Measurements from ENCODE around the gene GLG1.

DNA sequence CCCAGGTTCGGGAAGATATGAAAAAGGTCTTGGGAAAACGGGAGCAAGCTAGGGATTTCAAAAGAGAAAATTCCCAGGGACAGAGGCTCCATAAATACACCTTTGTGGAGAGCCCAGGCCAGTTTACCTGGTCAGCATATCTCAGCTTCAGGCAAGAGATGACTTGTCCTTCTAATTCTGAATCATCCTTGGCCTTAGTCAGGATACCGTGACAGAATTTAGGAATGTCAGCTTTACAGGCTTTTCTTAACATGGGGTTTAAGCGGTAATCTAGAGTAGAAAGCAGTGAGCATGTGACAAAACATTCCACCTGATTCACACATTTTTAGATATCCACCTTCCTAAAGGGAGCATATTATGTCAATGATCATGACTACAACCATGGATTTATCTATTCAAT is 144.6 kb downstream of the GLG1 start:
- TF ChIP-seq, protein P1, sequence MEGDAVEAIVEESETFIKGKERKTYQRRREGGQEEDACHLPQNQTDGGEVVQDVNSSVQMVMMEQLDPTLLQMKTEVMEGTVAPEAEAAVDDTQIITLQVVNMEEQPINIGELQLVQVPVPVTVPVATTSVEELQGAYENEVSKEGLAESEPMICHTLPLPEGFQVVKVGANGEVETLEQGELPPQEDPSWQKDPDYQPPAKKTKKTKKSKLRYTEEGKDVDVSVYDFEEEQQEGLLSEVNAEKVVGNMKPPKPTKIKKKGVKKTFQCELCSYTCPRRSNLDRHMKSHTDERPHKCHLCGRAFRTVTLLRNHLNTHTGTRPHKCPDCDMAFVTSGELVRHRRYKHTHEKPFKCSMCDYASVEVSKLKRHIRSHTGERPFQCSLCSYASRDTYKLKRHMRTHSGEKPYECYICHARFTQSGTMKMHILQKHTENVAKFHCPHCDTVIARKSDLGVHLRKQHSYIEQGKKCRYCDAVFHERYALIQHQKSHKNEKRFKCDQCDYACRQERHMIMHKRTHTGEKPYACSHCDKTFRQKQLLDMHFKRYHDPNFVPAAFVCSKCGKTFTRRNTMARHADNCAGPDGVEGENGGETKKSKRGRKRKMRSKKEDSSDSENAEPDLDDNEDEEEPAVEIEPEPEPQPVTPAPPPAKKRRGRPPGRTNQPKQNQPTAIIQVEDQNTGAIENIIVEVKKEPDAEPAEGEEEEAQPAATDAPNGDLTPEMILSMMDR (IDR thresholded peaks at IDR 0.05; ENCODE audit: low read depth, low read length): no peak
- no peak for TF ChIP-seq EZH2phosphoT487 (IDR thresholded peaks at IDR 0.05; ENCODE audit: low read depth)
